Stimulated activated CD4-positive, alpha-beta T cell treated with anti-CD3 and anti-CD28 coated beads, TNF-alpha, amount 100 ng/mL, for 24 hours (primary cell): ENCODE measurements around the gene SEMA3C.

Source experiments
- DNase-seq, 3 experiments: peaks; one replicate each; pipeline ENCODE4 v3.0.0-alpha.2; 2020; ENCODE audit warnings: low read depth in 3 of 3

The SEMA3C gene

GRCh38 chr7:80735330-80735729 lies 183.5 kb downstream of the SEMA3C start:
- no peak for DNase-seq

GRCh38 chr7:80734011-80734410 lies 184.8 kb downstream of the SEMA3C start:
- no peak for DNase-seq

GRCh38 chr7:80733333-80733915 lies 185.4 kb downstream of the SEMA3C start:
- DNase-seq = no peak

GRCh38 chr7:80732630-80733029 lies 186.2 kb downstream of the SEMA3C start:
- no peak for DNase-seq

GRCh38 chr7:80731281-80731680 lies 187.6 kb downstream of the SEMA3C start:
- DNase-seq = no peak

GRCh38 chr7:80729591-80730320 lies 189.1 kb downstream of the SEMA3C start:
- no peak for DNase-seq

GRCh38 chr7:80726666-80727065 lies 192.2 kb downstream of the SEMA3C start:
- DNase-seq = no peak

GRCh38 chr7:80725181-80725611 lies 193.7 kb downstream of the SEMA3C start:
- DNase-seq = no peak

- DNase-seq = no peak
Observed at GRCh38 chr7:80724249-80724871, 194.5 kb downstream of the SEMA3C start.

GRCh38 chr7:80722616-80723195 lies 196.1 kb downstream of the SEMA3C start:
- DNase-seq = no peak

- no peak for DNase-seq
Observed at GRCh38 chr7:80721883-80722615, 196.8 kb downstream of the SEMA3C start.

- DNase-seq = no peak
Observed at GRCh38 chr7:80720146-80720545, 198.7 kb downstream of the SEMA3C start.

GRCh38 chr7:80719261-80719660 lies 199.6 kb downstream of the SEMA3C start:
- DNase-seq = no peak

GRCh38 chr7:80711531-80711930 lies 207.3 kb downstream of the SEMA3C start:
- DNase-seq = no peak

GRCh38 chr7:80708123-80708522 lies 210.7 kb downstream of the SEMA3C start:
- no peak for DNase-seq

GRCh38 chr7:80707318-80707717 lies 211.5 kb downstream of the SEMA3C start:
- DNase-seq = no peak

GRCh38 chr7:80705130-80705781 lies 213.6 kb downstream of the SEMA3C start:
- no peak for DNase-seq

GRCh38 chr7:80703272-80703671 lies 215.6 kb downstream of the SEMA3C start:
- no peak for DNase-seq

GRCh38 chr7:80699721-80700256 lies 219.1 kb downstream of the SEMA3C start:
- DNase-seq = no peak

GRCh38 chr7:80699045-80699638 lies 219.7 kb downstream of the SEMA3C start:
- no peak for DNase-seq
